ENCODE data around the gene UST. TPM values are rescaled to one million over a fixed set of nuclear protein-coding genes. Genes with fewer than 3 reads are reported as not detected.

Gene UST, protein sequence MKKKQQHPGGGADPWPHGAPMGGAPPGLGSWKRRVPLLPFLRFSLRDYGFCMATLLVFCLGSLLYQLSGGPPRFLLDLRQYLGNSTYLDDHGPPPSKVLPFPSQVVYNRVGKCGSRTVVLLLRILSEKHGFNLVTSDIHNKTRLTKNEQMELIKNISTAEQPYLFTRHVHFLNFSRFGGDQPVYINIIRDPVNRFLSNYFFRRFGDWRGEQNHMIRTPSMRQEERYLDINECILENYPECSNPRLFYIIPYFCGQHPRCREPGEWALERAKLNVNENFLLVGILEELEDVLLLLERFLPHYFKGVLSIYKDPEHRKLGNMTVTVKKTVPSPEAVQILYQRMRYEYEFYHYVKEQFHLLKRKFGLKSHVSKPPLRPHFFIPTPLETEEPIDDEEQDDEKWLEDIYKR
- total RNA-seq, result 0.09 and 0.65 TPM in 2 replicates

DNA sequence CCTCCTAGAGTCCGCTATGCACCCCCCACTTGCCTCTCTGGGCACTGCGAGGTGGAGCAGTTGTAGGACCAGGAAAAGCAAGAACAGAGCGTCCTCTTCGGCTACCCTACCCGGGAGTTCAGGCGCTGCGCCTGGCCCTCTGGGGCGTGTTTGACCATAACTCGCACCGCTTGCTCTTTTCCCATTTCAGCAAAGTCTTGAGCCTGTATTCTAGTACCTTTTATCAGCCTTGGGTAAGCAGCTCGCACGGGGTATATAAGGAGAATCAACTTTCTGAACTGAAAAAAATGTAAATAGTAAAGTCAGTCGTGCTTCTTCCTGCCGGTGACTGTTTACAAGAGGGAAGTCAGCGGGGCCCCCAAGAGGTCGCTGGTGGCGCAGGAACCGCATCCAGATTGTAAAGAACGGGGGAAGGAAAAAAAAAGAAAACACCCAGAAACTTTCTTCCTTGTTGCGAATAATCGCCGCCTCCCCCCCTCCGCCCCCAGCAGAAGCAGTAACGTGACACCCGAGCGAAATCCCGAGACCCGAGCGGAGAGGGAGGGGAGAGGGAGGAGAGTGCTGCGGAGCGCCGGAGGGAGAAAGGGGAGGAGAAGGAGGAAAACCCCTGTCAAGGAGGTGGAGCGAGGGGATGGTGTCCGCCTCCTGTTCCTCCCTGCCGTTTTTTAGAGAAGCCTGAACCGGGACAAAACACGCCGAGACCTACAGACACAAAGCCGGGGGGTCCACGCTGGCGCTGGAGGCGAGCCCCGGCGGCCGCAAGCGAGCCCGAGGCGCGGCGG is at the start of gene UST:
Gene UST (plus strand): TSS at position 668 of the 782 bp plus-strand sequence. CDS start 401 bp downstream, outside the sequence.

Data from dermis lymphatic vessel endothelial cell (primary cell).